ENCODE data around the gene IDI1. TPM values are rescaled to one million over a fixed set of nuclear protein-coding genes. Genes with fewer than 3 reads are reported as not detected.

IDI1 gene
- total and polyA plus RNA-seq, 2 of the 4 experiments (the other 2 are of a cell fraction): 27.3 to 27.4 TPM

GRCh38 chr10:1094112-1095057, 45.5 kb upstream of the IDI1 start:
- intact Hi-C loops (cut with micrococcal nuclease): no loop called here
- H2BK5ac ChIP-seq (ENCODE audit: low read depth, low read length, poor library complexity, severe bottlenecking): no peak overlapping the region
- H4K8ac ChIP-seq (ENCODE audit: low read depth in 2 of 2, low read length in 2 of 2): no peak overlapping the region
- H3K27ac ChIP-seq (ENCODE audit: insufficient read depth, low read length): no peak overlapping the region
- in situ Hi-C loops (cut with MboI; ENCODE audit: low sequenced_read_pairs): no loop called here
- H3K4ac ChIP-seq (ENCODE audit: low read depth, low read length): no peak overlapping the region
- H3K4me3 ChIP-seq (ENCODE audit: insufficient read depth, low read depth, low read length): no peak overlapping the region
- no TSS peak for BruUV-seq (replicated peaks)
- no peak overlapping the region for H2AK9ac ChIP-seq (replicated peaks; ENCODE audit: low read depth, low read length, poor library complexity)
- H4K5ac ChIP-seq (ENCODE audit: low read depth, low read length): no peak overlapping the region
- no peak overlapping the region for H2BK20ac ChIP-seq (ENCODE audit: low read depth, low read length)
- H3K9me3 ChIP-seq (ENCODE audit: control insufficient read depth, insufficient read depth, low read length): no peaks in the 10 kb centered on the region
- TF ChIP-seq RCOR1 (IDR thresholded peaks at IDR 0.05; ENCODE audit: insufficient replicate concordance, low read length) (no peak), MXI1 (IDR thresholded peaks at IDR 0.05; ENCODE audit: borderline replicate concordance, low read depth, low read length) (no peak), ELK1 (IDR thresholded peaks at IDR 0.05; ENCODE audit: borderline replicate concordance, low read depth, low read length) (no peak), CHD1 (IDR thresholded peaks at IDR 0.05; ENCODE audit: low read depth, low read length) (no peak), NFE2L2 (IDR thresholded peaks at IDR 0.05; ENCODE audit: low read depth, low read length) (no peak), CEBPB (IDR thresholded peaks at IDR 0.05; ENCODE audit: low read depth, low read length) (no peak), FOS (IDR thresholded peaks at IDR 0.05; ENCODE audit: low read depth, low read length) (no peak), MAFK (IDR thresholded peaks at IDR 0.05; ENCODE audit: low read depth, low read length) (no peak), MAZ (IDR thresholded peaks at IDR 0.05; ENCODE audit: borderline replicate concordance, low read depth, low read length) (no peak), BHLHE40 (IDR thresholded peaks at IDR 0.05; ENCODE audit: low read depth, low read length) (no peak), POLR2A (IDR thresholded peaks at IDR 0.05; ENCODE audit: low read depth, low read length) (no peak)
- no peak overlapping the region for H4K91ac ChIP-seq (ENCODE audit: insufficient read depth, low read depth, low read length)
- no peak overlapping the region for H3K4me2 ChIP-seq (ENCODE audit: low read depth, low read length)
- no peak overlapping the region; the same call in 1 of the 2 replicates for H3K14ac ChIP-seq (replicated peaks; ENCODE audit: low read depth, low read length)
- H2BK120ac ChIP-seq (ENCODE audit: low read depth, low read length): no peak overlapping the region
- H3K36me3 ChIP-seq (ENCODE audit: control insufficient read depth, insufficient read depth, low read length): peaks cover 47% of the 10 kb centered on the region
- no peak overlapping the region for H2AFZ ChIP-seq (replicated peaks; ENCODE audit: low read length, poor library complexity)
- H3K9ac ChIP-seq (ENCODE audit: low read depth, low read length): no peak overlapping the region
- no peak overlapping the region for H3K56ac ChIP-seq (ENCODE audit: extremely low read depth, insufficient read depth, low read length)
- no peak overlapping the region for H2BK15ac ChIP-seq (ENCODE audit: low read depth, low read length)
- H3K9me1 ChIP-seq (ENCODE audit: insufficient read depth, low read length): peaks cover 18% of the 10 kb centered on the region; the same call in 1 of the 2 replicates
- 79 to 89% methylated on average over 3 to 8 of the region's 15 CpGs for WGBS, 2 experiments (ENCODE audit: extremely low coverage in 2 of 2, insufficient read length in 1 of 2)
- CTCF ChIA-PET: no interaction called here
- H3K27me3 ChIP-seq (ENCODE audit: control insufficient read depth, insufficient read depth, low read length): no peaks in the 10 kb centered on the region
- dilution Hi-C loops (cut with HindIII; ENCODE audit: low sequenced_read_pairs, unreplicated experiment): no loop called here
- no peak overlapping the region for H3K23ac ChIP-seq (ENCODE audit: low read depth, low read length)
- H4K20me1 ChIP-seq (ENCODE audit: insufficient read depth, low read length): 0 out of 2 replicates have a peak, but pooled peaks cover 4% of the 10 kb centered on the region
- no peak overlapping the region for H2AK5ac ChIP-seq (ENCODE audit: low read depth, low read length)
- ATAC-seq (ENCODE audit: low read depth) (no peak), DNase-seq (no peak)
- POLR2A ChIA-PET (ENCODE audit: unreplicated experiment): no interaction called here
- no peak overlapping the region for H3K18ac ChIP-seq (ENCODE audit: low read depth, low read length)
- peaks cover 12 to 13% of the 10 kb centered on the region in 2 experiments; a peak in 3 of 4 replicates for H3K79me1 ChIP-seq (ENCODE audit: low read depth in 1 of 2, low read length in 2 of 2)
- H3K4me1 ChIP-seq (ENCODE audit: control insufficient read depth, insufficient read depth, low read length): no peaks in the 10 kb centered on the region; the same call in 1 of the 2 replicates
